HepG2 (cell line): ENCODE data around the gene UNC5B. TPM values are rescaled to one million over a fixed set of nuclear protein-coding genes. Genes with fewer than 3 reads are reported as not detected.

ENCODE experiments used
- ATAC-seq: fragments of 200-7000 bp; cut with Tn5 transposase; 3 replicates; pipeline ENCODE4 v1.9.1; 2020; ENCODE audit warnings: mild to moderate bottlenecking, moderate library complexity
- BruUV-seq: library from RNA; stranded (reverse); fragments of 400-500 nt; replicated peaks from 2 replicates; lab custom pipeline; 2021; lab: Mats Ljungman, UMichigan
- CTCF ChIA-PET: fragments of 300-600 bp; formaldehyde crosslinking; extraction: SDS; loops from one replicate; lab custom pipeline; 2021; ENCODE audit warnings: low total read pairs, inconsistent platforms, low intra/inter-chr PET ratio; lab: Yijun Ruan, JAX
- POLR2A ChIA-PET: fragments of 350-600 bp; sonication (Branson Sonifier 250); formaldehyde crosslinking; loops from one replicate; lab custom pipeline; 2020; ENCODE audit warnings: antibody characterized with exemption, inconsistent platforms; lab: Yijun Ruan, JAX
- DNase-seq: peaks from one replicate; pipeline ENCODE4 v3.0.0-alpha.2; 2015; ENCODE audit warnings: low spot score
- FAIRE-seq: peaks from 3 replicates; lab custom pipeline; 2011; peaks lifted over from hg19 to GRCh38; lab: Jason Lieb, UNC
- H2AFZ ChIP-seq: one replicate; pipeline ENCODE4 v1.6.1; 2011; ENCODE audit warnings: low read length, inconsistent platforms
- H3K27ac ChIP-seq: fragments of 300-600 bp; 3 replicates; pipeline ENCODE4 v1.8.0; 2011; ENCODE audit warnings: mixed run types, mild to moderate bottlenecking, mixed read lengths, low read length, inconsistent platforms; ENCODE audit not compliant: insufficient read depth; ENCODE audit errors: extremely low read length
- H3K27me3 ChIP-seq, 2 experiments: fragments of 200-600 bp in 1 of 2; 2 replicates in 1 of 2; 3 replicates in 1 of 2; pipeline versions ENCODE4 v1.6.0 to v1.8.0; 2011; ENCODE audit warnings: low read length in 2 of 2, mild to moderate bottlenecking in 2 of 2, moderate library complexity in 2 of 2, inconsistent platforms in 1 of 2; ENCODE audit not compliant: insufficient read depth in 2 of 2, control insufficient read depth in 1 of 2
- H3K36me3 ChIP-seq, 2 experiments: fragments of 200-600 bp in 1 of 2; replicated peaks in 1 of 2; 2 replicates in 1 of 2; 3 replicates in 1 of 2; pipeline versions ENCODE4 v1.5.1 to v1.8.0; 2011; ENCODE audit warnings: low read length in 2 of 2, inconsistent platforms in 1 of 2; ENCODE audit not compliant: insufficient read depth in 2 of 2, control insufficient read depth in 1 of 2
- H3K4me1 ChIP-seq: 2 replicates; pipeline ENCODE4 v1.5.1; 2012; ENCODE audit warnings: low read length, inconsistent platforms; ENCODE audit not compliant: insufficient read depth
- H3K4me2 ChIP-seq: 2 replicates; pipeline ENCODE4 v1.6.0; 2011; ENCODE audit warnings: low read depth, low read length, inconsistent platforms
- H3K4me3 ChIP-seq, 3 experiments: fragments of 200-600 bp in 1 of 3; sonication (generic), shearing (Covaris generic) in 1 of 3; replicated peaks in 1 of 3; 2 replicates each; pipeline ENCODE4 v1.5.1; 2011 to 2016; ENCODE audit warnings: low read length in 3 of 3, inconsistent platforms in 2 of 3, low read depth in 2 of 3, mild to moderate bottlenecking in 2 of 3, control low read depth in 1 of 3, mixed read lengths in 1 of 3; ENCODE audit not compliant: insufficient read depth in 1 of 3
- H3K79me2 ChIP-seq: one replicate; pipeline ENCODE4 v1.6.1; 2011; ENCODE audit warnings: low read length, inconsistent platforms; ENCODE audit not compliant: insufficient read depth
- H3K9ac ChIP-seq: 2 replicates; pipeline ENCODE4 v1.6.0; 2011; ENCODE audit warnings: mild to moderate bottlenecking, low read depth, low read length, inconsistent platforms; ENCODE audit not compliant: insufficient read depth
- H3K9me3 ChIP-seq: 2 replicates; pipeline ENCODE4 v1.5.1; 2012; ENCODE audit warnings: mild to moderate bottlenecking, low read length
- H4K20me1 ChIP-seq: 2 replicates; pipeline ENCODE4 v1.6.0; 2011; ENCODE audit warnings: inconsistent platforms, mild to moderate bottlenecking, low read length, moderate library complexity; ENCODE audit not compliant: insufficient read depth
- CHD4 ChIP-seq: fragments of 200-600 bp; sonication (generic); IDR thresholded peaks from 2 replicates; pipeline ENCODE4 v1.7.0; 2017; ENCODE audit warnings: mild to moderate bottlenecking, low read length, borderline replicate concordance
- CSRNP2 ChIP-seq: sonication (generic); formaldehyde crosslinking; conservative IDR thresholded peaks from 2 replicates; pipeline ENCODE4 v1.8.0; 2022; ENCODE audit warnings: low read depth, missing genetic modification reagents
- GTF2F1 ChIP-seq: fragments of 150-350 bp; IDR thresholded peaks from 2 replicates; pipeline ENCODE4 v1.6.1; 2014; ENCODE audit warnings: low read length
- PTBP1 ChIP-seq: fragments of 200-400 bp; formaldehyde crosslinking; IDR thresholded peaks from 2 replicates; pipeline ENCODE4 v1.6.1; 2018; ENCODE audit warnings: low read length, low read depth; ENCODE audit not compliant: poor library complexity, severe bottlenecking
- SRSF1 ChIP-seq: fragments of 200-400 bp; formaldehyde crosslinking; optimal IDR thresholded peaks from 2 replicates; pipeline ENCODE3; 2017; ENCODE audit warnings: mild to moderate bottlenecking, low read depth, low read length, moderate library complexity
- SRSF9 ChIP-seq: fragments of 200-400 bp; formaldehyde crosslinking; IDR thresholded peaks from 2 replicates; pipeline ENCODE4 v1.6.1; 2018; ENCODE audit warnings: borderline replicate concordance, mild to moderate bottlenecking, low read depth, low read length; ENCODE audit not compliant: insufficient read depth, poor library complexity, severe bottlenecking
- STAT6 ChIP-seq: sonication (generic); formaldehyde crosslinking; IDR thresholded peaks from 2 replicates; pipeline ENCODE4 v1.4.0; 2020; ENCODE audit warnings: missing genetic modification reagents, mild to moderate bottlenecking, borderline replicate concordance
- ZNF740 ChIP-seq: sonication (generic); formaldehyde crosslinking; IDR thresholded peaks from 2 replicates; pipeline ENCODE4 v1.4.0; 2020; ENCODE audit warnings: missing genetic modification reagents
- WGBS: methylation state at CpG from one replicate; pipeline ENCODE4 v1.1.6; 2017; ENCODE audit warnings: low lambda C conversion rate; 5-methylcytosine and 5-hydroxymethylcytosine counted together
- in situ Hi-C: cut with HindIII; loops from 2 replicates; pipeline ENCODE4 v1.10.0; 2017; ENCODE audit warnings: low pct_unique_long_range_greater_than_20kb; ENCODE audit not compliant: extremely low pct_ligation_motif_present
- intact Hi-C: fragments of 100-400 bp; cut with micrococcal nuclease; formaldehyde crosslinking; loops from one replicate; pipeline ENCODE4 v1.10.0; 2022; ENCODE audit not compliant: unreplicated experiment
- polyA plus RNA-seq, 8 experiments: library from polyadenylated mRNA; depleted of rRNA in 3 of 8; stranded (reverse) in 7 of 8; unstranded in 1 of 8; fragments of >200 nt; fragmentation: Illumina TruSeq in 4 of 8; extraction: Trizol in 4 of 8; gene quantifications; 2 replicates each; pipeline versions ENCODE4 v1.2.1 to v1.2.3, GENCODE V29; 2011 to 2016; ENCODE audit warnings: low read depth in 4 of 8, missing spikeins in 1 of 8, mixed read lengths in 1 of 8; ENCODE audit not compliant: insufficient read depth in 1 of 8
- total RNA-seq, 5 experiments: library from RNA; depleted of rRNA; stranded (reverse); fragments of >200 nt; fragmentation: Illumina TruSeq; extraction: Trizol; gene quantifications; 2 replicates each; pipeline ENCODE4 v1.2.3, GENCODE V29; 2016; ENCODE audit warnings: low read depth in 1 of 5

The UNC5B gene
- total and polyA plus RNA-seq, 2 of the 13 experiments (the other 11 are each of a cell fraction or from before 2014, with no cell fraction given), result 0.07 TPM

GRCh38 chr10:71202314-71202713 is 10.1 kb upstream of the UNC5B start (continued):
- TF ChIP-seq GTF2F1, result no peak

- H3K27ac ChIP-seq, result no peak overlapping the region
- no peaks in the 10 kb centered on the region for H3K9me3 ChIP-seq
- in situ Hi-C loops (no loop called here), intact Hi-C loops (no loop called here)
- H3K4me1 ChIP-seq, result no peaks in the 10 kb centered on the region
- H3K4me3 ChIP-seq, result no peak overlapping the region
- H3K4me2 ChIP-seq, result no peak overlapping the region
- CTCF ChIA-PET, result no interaction called here
- FAIRE-seq (no peak), DNase-seq (no peak), ATAC-seq (no peak)
- POLR2A ChIA-PET, result no interaction called here
- H2AFZ ChIP-seq, result no peak overlapping the region
- WGBS, result 0% methylated on average over 1 of the region's 1 CpG
- no peaks in the 10 kb centered on the region for H3K36me3 ChIP-seq
- BruUV-seq, result no TSS peak
- no peaks in the 10 kb centered on the region for H4K20me1 ChIP-seq
- TF ChIP-seq ZNF740 (CRISPR knock-in tag), result no peak
- no peak for TF ChIP-seq CSRNP2 (CRISPR knock-in tag)
- TF ChIP-seq STAT6 (CRISPR knock-in tag), result no peak
- no peak for TF ChIP-seq PTBP1
- no peak for TF ChIP-seq SRSF9
- no peak for TF ChIP-seq SRSF1
- TF ChIP-seq CHD4, result no peak
- H3K79me2 ChIP-seq, result no peaks in the 10 kb centered on the region
- H3K9ac ChIP-seq, result no peak overlapping the region
- H3K27me3 ChIP-seq, result peaks cover 2 to 11% of the 10 kb centered on the region in 2 experiments; a peak in 2 of 5 replicates
These were observed 9.2 kb upstream of the UNC5B start for GRCh38 chr10:71203124-71203523.
